Uterus (tissue), 4 donors: ENCODE measurements around the gene CYP2U1. TPM values are rescaled to one million over a fixed set of nuclear protein-coding genes. Genes with fewer than 3 reads are reported as not detected.

Source experiments
- DNase-seq, 2 donors: peaks; one replicate each; pipeline ENCODE4 v3.0.0-alpha.2; 2019 to 2020
- H3K27ac ChIP-seq, 2 donors: fragments of 200-600 bp; sonication (generic); 1 replicate in 1 of 2; 2 replicates in 1 of 2; pipeline ENCODE4 v1.5.1; 2016 to 2018
- H3K27me3 ChIP-seq, 2 donors: fragments of 200-600 bp; sonication (generic); one replicate each; pipeline ENCODE4 v1.5.1; 2018 to 2019; ENCODE audit warnings: control low read depth in 1 of 2
- H3K36me3 ChIP-seq, 2 donors: fragments of 200-600 bp; sonication (generic); one replicate each; pipeline ENCODE4 v1.5.1; 2019; ENCODE audit warnings: control low read depth in 1 of 2
- H3K4me1 ChIP-seq, 2 donors: fragments of 200-600 bp; sonication (generic); one replicate each; pipeline ENCODE4 v1.5.1; 2018 to 2019; ENCODE audit warnings: control low read depth in 1 of 2
- H3K4me3 ChIP-seq, 2 donors: fragments of 200-600 bp; sonication (generic); 1 replicate in 1 of 2; 2 replicates in 1 of 2; pipeline ENCODE4 v1.5.1; 2018 to 2019; ENCODE audit warnings: mild to moderate bottlenecking in 1 of 2
- H3K9me3 ChIP-seq, 2 donors: fragments of 200-600 bp; sonication (generic); one replicate each; pipeline ENCODE4 v1.5.1; 2019; ENCODE audit warnings: control low read depth in 1 of 2
- POLR2A ChIP-seq, 2 donors: fragments of 450-650 bp; IDR thresholded peaks; one replicate each; pipeline ENCODE4 v1.6.1; 2016; ENCODE audit warnings: antibody characterized with exemption in 2 of 2, mild to moderate bottlenecking in 1 of 2, moderate library complexity in 1 of 2
- intact Hi-C: fragments of 100-400 bp; cut with DNase I; formaldehyde crosslinking; loops from one replicate; pipeline ENCODE4 v1.15.1; 2023; ENCODE audit warnings: low total_unique reads
- total RNA-seq, 4 donors: library from RNA; depleted of rRNA in 3 of 4; stranded (reverse); fragments of >200 nt in 3 of 4; gene quantifications; one replicate each; pipeline versions ENCODE4 v1.1.0 to v1.2.4, GENCODE V29; 2014 to 2023
- TF ChIP-seq, protein P1 (sequence below), 4 experiments: fragments of 200-600 bp in 2 of 4; fragments of 450-650 bp in 2 of 4; sonication (generic) in 2 of 4; IDR thresholded peaks; one replicate each; pipeline ENCODE4 v1.5.1; 2016 to 2019; ENCODE audit warnings: antibody characterized with exemption in 4 of 4, mild to moderate bottlenecking in 2 of 4, moderate library complexity in 1 of 4
- donor health status: DM: yes; HTN: yes; CAD: no.

The CYP2U1 gene
- total RNA-seq, 4 donors from 2014 or later, result 14.7 to 32.0 (median 20.5) TPM

DNA sequence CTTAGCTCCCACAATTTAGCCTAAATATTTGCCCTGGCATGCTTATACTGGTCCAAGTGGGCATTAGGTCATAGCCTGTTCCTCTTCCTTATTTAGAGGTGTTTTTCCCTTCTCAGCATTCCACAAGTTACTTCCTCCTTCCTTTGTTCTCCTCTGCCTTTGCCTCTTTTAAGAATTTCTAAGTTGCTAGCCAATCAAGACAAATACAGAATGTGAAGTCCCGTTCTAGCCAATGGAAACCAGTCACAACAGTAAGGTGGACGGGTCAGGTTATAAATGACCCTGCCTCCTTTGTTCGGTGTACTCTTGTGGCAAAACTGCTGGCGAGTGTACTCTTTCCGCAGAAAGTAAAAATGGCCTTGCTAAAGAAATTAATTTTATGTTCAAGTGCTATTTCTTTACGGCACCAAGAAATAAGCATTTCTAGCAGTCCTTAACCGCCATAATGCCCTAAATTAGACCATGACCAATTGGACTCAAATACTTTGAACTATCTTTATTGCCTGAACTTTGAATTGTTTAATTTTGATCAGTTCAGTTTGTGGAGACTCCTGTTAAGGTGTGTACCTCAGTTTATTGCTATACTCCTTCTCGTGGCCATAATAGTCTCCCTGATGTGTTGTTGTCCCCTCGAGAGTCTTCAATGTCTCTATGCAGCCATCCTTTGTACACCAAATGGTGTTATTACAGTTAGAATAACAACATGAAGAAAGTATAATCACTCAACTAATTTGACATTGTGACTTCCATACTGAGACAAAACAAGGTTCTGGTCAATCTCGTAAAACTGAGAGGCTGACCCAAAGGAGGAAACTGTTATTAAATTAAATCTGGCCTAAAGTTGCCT is 56.8 kb downstream of the CYP2U1 start:
- no peak for DNase-seq
- Histone ChIP-seq H3K36me3 (no peaks in the 10 kb centered on the region), H3K4me3 (no peak overlapping the region), H3K9me3 (no peaks in the 10 kb centered on the region), H3K4me1 (peaks cover 0 to 4% of the 10 kb centered on the region in 2 donors), H3K27ac (peak overlapping the region; percentile 94 to 95), H3K27me3 (no peaks in the 10 kb centered on the region)
- intact Hi-C loops, result loop anchor here (10.0 kb wide), 1 partner anchor 53 kb away; the partner anchor contains the start of gene CYP2U1
- no peak for TF ChIP-seq POLR2A (IDR thresholded peaks at IDR 0.05)
- TF ChIP-seq, protein P1, sequence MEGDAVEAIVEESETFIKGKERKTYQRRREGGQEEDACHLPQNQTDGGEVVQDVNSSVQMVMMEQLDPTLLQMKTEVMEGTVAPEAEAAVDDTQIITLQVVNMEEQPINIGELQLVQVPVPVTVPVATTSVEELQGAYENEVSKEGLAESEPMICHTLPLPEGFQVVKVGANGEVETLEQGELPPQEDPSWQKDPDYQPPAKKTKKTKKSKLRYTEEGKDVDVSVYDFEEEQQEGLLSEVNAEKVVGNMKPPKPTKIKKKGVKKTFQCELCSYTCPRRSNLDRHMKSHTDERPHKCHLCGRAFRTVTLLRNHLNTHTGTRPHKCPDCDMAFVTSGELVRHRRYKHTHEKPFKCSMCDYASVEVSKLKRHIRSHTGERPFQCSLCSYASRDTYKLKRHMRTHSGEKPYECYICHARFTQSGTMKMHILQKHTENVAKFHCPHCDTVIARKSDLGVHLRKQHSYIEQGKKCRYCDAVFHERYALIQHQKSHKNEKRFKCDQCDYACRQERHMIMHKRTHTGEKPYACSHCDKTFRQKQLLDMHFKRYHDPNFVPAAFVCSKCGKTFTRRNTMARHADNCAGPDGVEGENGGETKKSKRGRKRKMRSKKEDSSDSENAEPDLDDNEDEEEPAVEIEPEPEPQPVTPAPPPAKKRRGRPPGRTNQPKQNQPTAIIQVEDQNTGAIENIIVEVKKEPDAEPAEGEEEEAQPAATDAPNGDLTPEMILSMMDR (IDR thresholded peaks at IDR 0.05), result no peak

DNA sequence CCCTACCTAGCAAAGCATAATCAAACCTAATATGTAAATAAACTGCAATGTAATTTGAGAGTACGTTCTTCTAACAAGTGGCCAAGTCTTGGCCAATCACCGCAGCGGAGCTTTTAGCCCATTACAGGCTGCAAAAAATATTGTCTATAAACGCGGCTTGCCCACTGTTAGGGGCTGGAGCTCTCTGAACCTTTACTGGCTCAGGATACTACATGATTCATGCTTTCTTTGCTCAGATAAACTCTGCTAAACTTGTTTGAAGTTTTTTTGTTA is 57.4 kb downstream of the CYP2U1 start:
- H3K4me3 ChIP-seq, result peak overlapping the region in 1 of 2 donors; percentile 97
- intact Hi-C loops, result loop anchor here (10.0 kb wide), 1 partner anchor 54 kb away; the partner anchor contains the start of gene CYP2U1
- no peaks in the 10 kb centered on the region for H3K9me3 ChIP-seq
- H3K4me1 ChIP-seq, result peaks cover 0 to 4% of the 10 kb centered on the region in 2 donors
- no peaks in the 10 kb centered on the region for H3K36me3 ChIP-seq
- no peak for DNase-seq
- H3K27me3 ChIP-seq, result no peaks in the 10 kb centered on the region
- peak overlapping the region; percentile 94 to 95 for H3K27ac ChIP-seq
- no peak for TF ChIP-seq POLR2A (IDR thresholded peaks at IDR 0.05)
- TF ChIP-seq, protein P1 (IDR thresholded peaks at IDR 0.05), result no peak

DNA sequence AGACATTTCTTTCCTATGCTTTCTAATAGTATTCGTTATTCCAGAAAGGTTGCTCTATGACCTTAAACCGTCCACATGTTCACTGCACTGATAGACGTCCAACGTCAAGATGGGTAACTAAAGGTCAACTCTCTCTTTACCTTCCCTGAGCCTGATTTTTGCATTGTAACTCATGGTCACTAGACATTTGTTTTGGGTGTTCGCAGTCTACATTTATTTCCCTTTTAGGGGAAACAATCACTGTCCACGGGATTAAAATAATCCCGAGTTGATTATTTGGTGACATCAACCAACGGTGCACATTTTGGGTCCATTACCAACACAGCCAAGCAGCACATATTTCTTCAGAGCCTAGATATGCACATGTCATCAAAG is 57.8 kb downstream of the CYP2U1 start:
- peak overlapping the region; percentile 94 to 95 for H3K27ac ChIP-seq
- intact Hi-C loops, result loop anchor here (10.0 kb wide), 1 partner anchor 54 kb away; the partner anchor contains the start of gene CYP2U1
- H3K4me3 ChIP-seq, result peak overlapping the region; percentile 83 to 97
- no peaks in the 10 kb centered on the region for H3K36me3 ChIP-seq
- TF ChIP-seq, protein P1 (IDR thresholded peaks at IDR 0.05), result no peak
- no peak for DNase-seq
- H3K27me3 ChIP-seq, result no peaks in the 10 kb centered on the region
- peaks cover 0 to 4% of the 10 kb centered on the region in 2 donors for H3K4me1 ChIP-seq
- H3K9me3 ChIP-seq, result no peaks in the 10 kb centered on the region

DNA sequence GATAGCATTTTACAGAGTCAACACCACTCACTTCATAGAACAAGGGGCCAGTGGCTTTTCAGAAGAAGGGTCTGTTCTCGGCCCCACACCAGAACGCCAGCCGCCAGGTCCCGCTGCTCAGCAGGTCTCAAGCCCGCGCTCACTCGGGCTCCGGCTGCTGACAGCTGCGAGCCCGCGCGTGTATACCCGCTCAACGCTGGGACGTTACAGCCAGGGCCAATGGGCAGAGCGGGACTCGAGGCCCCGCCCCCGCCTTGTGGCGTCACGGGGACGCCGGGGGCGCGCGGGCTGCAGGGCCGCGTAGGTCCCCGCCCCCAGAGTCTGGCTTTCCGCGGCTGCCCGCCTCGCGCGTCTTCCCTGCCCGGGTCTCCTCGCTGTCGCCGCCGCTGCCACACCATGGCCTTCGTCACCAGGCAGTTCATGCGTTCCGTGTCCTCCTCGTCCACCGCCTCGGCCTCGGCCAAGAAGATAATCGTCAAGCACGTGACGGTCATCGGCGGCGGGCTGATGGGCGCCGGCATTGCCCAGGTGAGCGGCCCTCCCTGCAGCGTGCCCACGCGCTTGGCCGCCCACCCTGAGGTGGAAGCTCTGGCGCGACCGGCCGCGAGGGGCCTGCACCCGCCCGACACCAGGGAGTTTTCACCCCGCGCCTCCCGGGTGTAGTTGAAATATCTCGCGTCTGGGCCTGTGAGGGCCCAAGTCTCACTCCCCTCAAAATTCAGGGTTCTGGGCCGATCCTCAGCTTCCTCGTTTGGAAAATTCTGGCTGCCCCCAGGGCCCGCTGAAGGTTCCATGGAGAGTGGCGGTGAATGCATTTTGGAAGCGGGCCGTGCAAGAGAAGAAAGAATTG is 58.4 kb downstream of the CYP2U1 start, which contains the start of gene HADH:
Gene HADH, plus strand, starts transcription at position 353 of the 850 bp plus-strand sequence. Its CDS starts 44 bp downstream, at position 397.
- no peaks in the 10 kb centered on the region for H3K27me3 ChIP-seq
- TF ChIP-seq, protein P1 (IDR thresholded peaks at IDR 0.05), result no peak
- TF ChIP-seq POLR2A (IDR thresholded peaks at IDR 0.05), result peak; percentile 91 to 94
- DNase-seq, result peak; percentile 91 to 92
- peak within 1 kb of the TSS; percentile 94 to 95 for H3K27ac ChIP-seq
- peak within 1 kb of the TSS; percentile 83 to 97 for H3K4me3 ChIP-seq
- peaks cover 0 to 4% of the 10 kb centered on the region in 2 donors for H3K4me1 ChIP-seq
- H3K36me3 ChIP-seq, result no peaks in the 10 kb centered on the region
- no peaks in the 10 kb centered on the region for H3K9me3 ChIP-seq
- intact Hi-C loops, result loop anchor here (10.0 kb wide), 1 partner anchor 55 kb away; the partner anchor contains the start of gene CYP2U1
